Bone marrow (tissue), 2 donors: ENCODE measurements around the gene CLEC17A.
A peak's percentile ranks its signal among the peaks of the same experiment; 100 is the strongest.
"Not testable (repeated sequence)": the region's sequence is repeated elsewhere in the genome, so short reads cannot be mapped to it uniquely, and the experiment has no call there.

Experiments
- DNase-seq, 2 donors: peaks; one replicate each; lab custom pipeline; 2025; lab: John Stamatoyannopoulos, UW

Gene CLEC17A

GRCh38 chr19:14580623-14581237, 2.2 kb upstream of the CLEC17A start:
- DNase-seq = no peak

GRCh38 chr19:14584372-14584771, 1.5 kb downstream of the CLEC17A start:
- not testable (repeated sequence) for DNase-seq

- peak in 1 of 2 donors; percentile 45 for DNase-seq
Observed at GRCh38 chr19:14585187-14585586, 2.3 kb downstream of the CLEC17A start.

GRCh38 chr19:14589433-14589832, 6.5 kb downstream of the CLEC17A start:
- DNase-seq = not testable (repeated sequence)

GRCh38 chr19:14595558-14595957, 12.7 kb downstream of the CLEC17A start:
- DNase-seq = no peak

- DNase-seq = no peak
Observed at GRCh38 chr19:14599548-14600147, 16.8 kb downstream of the CLEC17A start.

GRCh38 chr19:14603990-14604387, 21.1 kb downstream of the CLEC17A start:
- no peak for DNase-seq

- DNase-seq = no peak
Observed at GRCh38 chr19:14606627-14607026, 23.7 kb downstream of the CLEC17A start.

GRCh38 chr19:14611051-14611450, 28.2 kb downstream of the CLEC17A start:
- DNase-seq = no peak

- not testable (repeated sequence) for DNase-seq
Observed at GRCh38 chr19:14612242-14612641, 29.4 kb downstream of the CLEC17A start.

- no peak for DNase-seq
Observed at GRCh38 chr19:14612657-14613056, 29.8 kb downstream of the CLEC17A start.

GRCh38 chr19:14613399-14614098, 30.7 kb downstream of the CLEC17A start:
- DNase-seq = not testable (repeated sequence)

- DNase-seq = peak; percentile 23 to 46
Observed at GRCh38 chr19:14614099-14614412, 31.2 kb downstream of the CLEC17A start.

GRCh38 chr19:14615623-14616022, 32.7 kb downstream of the CLEC17A start:
- DNase-seq = no peak

- DNase-seq = no peak
Observed at GRCh38 chr19:14616407-14616806, 33.5 kb downstream of the CLEC17A start.

GRCh38 chr19:14619404-14619803, 36.5 kb downstream of the CLEC17A start:
- DNase-seq = no peak

GRCh38 chr19:14624491-14624890, 41.6 kb downstream of the CLEC17A start:
- DNase-seq = not testable (repeated sequence)

GRCh38 chr19:14629557-14629956, 46.7 kb downstream of the CLEC17A start:
- no peak for DNase-seq

- DNase-seq = no peak
Observed at GRCh38 chr19:14632286-14632685, 49.4 kb downstream of the CLEC17A start.

GRCh38 chr19:14639536-14640277, 56.8 kb downstream of the CLEC17A start:
- no peak for DNase-seq

GRCh38 chr19:14648506-14648905, 65.6 kb downstream of the CLEC17A start:
- DNase-seq = no peak

- no peak for DNase-seq
Observed at GRCh38 chr19:14649020-14649419, 66.1 kb downstream of the CLEC17A start.

- no peak for DNase-seq
Observed at GRCh38 chr19:14650161-14650560, 67.3 kb downstream of the CLEC17A start.
